HG02852 (cell line): Measurements from ENCODE around the gene CLTCL1.
"Not testable (repeated sequence)": the region's sequence is repeated elsewhere in the genome, so short reads cannot be mapped to it uniquely, and the experiment has no call there.

Experiments
- ATAC-seq: cut with Tn5 transposase; IDR thresholded peaks from one replicate; pipeline ENCODE4 v1.9.1; 2021; ENCODE audit warnings: mild to moderate bottlenecking, moderate library complexity; ENCODE audit not compliant: unreplicated experiment

CLTCL1 gene

GRCh38 chr22:19256362-19256761, 35.2 kb downstream of the CLTCL1 start:
- ATAC-seq: not testable (repeated sequence)

- ATAC-seq: no peak
These were observed 38.4 kb downstream of the CLTCL1 start for GRCh38 chr22:19253143-19253542.

GRCh38 chr22:19244600-19245352, 46.7 kb downstream of the CLTCL1 start:
- no peak for ATAC-seq

- ATAC-seq: no peak
These were observed 48.8 kb downstream of the CLTCL1 start for GRCh38 chr22:19242699-19243098.

- ATAC-seq: no peak
These were observed 50.0 kb downstream of the CLTCL1 start for GRCh38 chr22:19241593-19241906.

- no peak for ATAC-seq
These were observed 50.5 kb downstream of the CLTCL1 start for GRCh38 chr22:19240813-19241592.

- no peak for ATAC-seq
These were observed 52.1 kb downstream of the CLTCL1 start for GRCh38 chr22:19239464-19239863.

- no peak for ATAC-seq
These were observed 52.6 kb downstream of the CLTCL1 start for GRCh38 chr22:19238900-19239299.

- no peak for ATAC-seq
These were observed 55.6 kb downstream of the CLTCL1 start for GRCh38 chr22:19235874-19236273.

GRCh38 chr22:19234126-19234896, 57.2 kb downstream of the CLTCL1 start:
- ATAC-seq: no peak

- no peak for ATAC-seq
These were observed 58.3 kb downstream of the CLTCL1 start for GRCh38 chr22:19233189-19233661.

GRCh38 chr22:19232623-19233022, 58.9 kb downstream of the CLTCL1 start:
- ATAC-seq: no peak

- no peak for ATAC-seq
These were observed 59.5 kb downstream of the CLTCL1 start for GRCh38 chr22:19231986-19232385.

GRCh38 chr22:19229600-19229999, 61.9 kb downstream of the CLTCL1 start:
- no peak for ATAC-seq

GRCh38 chr22:19228179-19228578, 63.3 kb downstream of the CLTCL1 start:
- no peak for ATAC-seq

- no peak for ATAC-seq
These were observed 65.1 kb downstream of the CLTCL1 start for GRCh38 chr22:19226428-19226827.

GRCh38 chr22:19225560-19225959, 66.0 kb downstream of the CLTCL1 start:
- no peak for ATAC-seq

- no peak for ATAC-seq
These were observed 66.5 kb downstream of the CLTCL1 start for GRCh38 chr22:19224985-19225384.

- no peak for ATAC-seq
These were observed 67.0 kb downstream of the CLTCL1 start for GRCh38 chr22:19224557-19224956.

GRCh38 chr22:19223617-19224016, 67.9 kb downstream of the CLTCL1 start:
- ATAC-seq: no peak

- no peak for ATAC-seq
These were observed 68.4 kb downstream of the CLTCL1 start for GRCh38 chr22:19223110-19223509.
